Fibroblast of lung (primary cell): ENCODE results near the gene TGIF2. TPM values are rescaled to one million over a fixed set of nuclear protein-coding genes. Genes with fewer than 3 reads are reported as not detected.

Experiments
- DNase-seq, 2 donors: peaks; one replicate each; pipeline versions ENCODE4 v3.0.0 to v3.0.0-alpha.2; 2010; ENCODE audit warnings: low read depth in 2 of 2
- H2AFZ ChIP-seq: 2 replicates; pipeline ENCODE4 v1.5.1; 2012; ENCODE audit warnings: low read length, control low read depth, inconsistent platforms
- H3K27ac ChIP-seq: 2 replicates; pipeline ENCODE4 v1.5.1; 2011; ENCODE audit warnings: low read length, control low read depth; ENCODE audit not compliant: insufficient read depth
- H3K27me3 ChIP-seq: 2 replicates; pipeline ENCODE4 v1.5.1; 2011; ENCODE audit warnings: mild to moderate bottlenecking, low read length; ENCODE audit not compliant: control insufficient read depth, insufficient read depth
- H3K36me3 ChIP-seq: 2 replicates; pipeline ENCODE4 v1.5.1; 2011; ENCODE audit warnings: low read length; ENCODE audit not compliant: control insufficient read depth, insufficient read depth
- H3K4me1 ChIP-seq: 2 replicates; pipeline ENCODE4 v1.5.1; 2011; ENCODE audit warnings: low read length; ENCODE audit not compliant: control insufficient read depth, insufficient read depth; ENCODE audit errors: extremely low read depth
- H3K4me2 ChIP-seq: 2 replicates; pipeline ENCODE4 v1.5.1; 2011; ENCODE audit warnings: low read length, control low read depth; ENCODE audit not compliant: insufficient read depth; ENCODE audit errors: extremely low read depth
- H3K4me3 ChIP-seq, 4 experiments: fragments of 200-600 bp in 1 of 4; sonication (generic) in 1 of 4; replicated peaks in 1 of 4; 2 replicates each; pipeline ENCODE4 v1.5.1; 2011 to 2016; ENCODE audit warnings: low read length in 4 of 4, low read depth in 3 of 4, mild to moderate bottlenecking in 3 of 4, control low read depth in 2 of 4, inconsistent platforms in 1 of 4, mixed read lengths in 1 of 4; ENCODE audit not compliant: insufficient read depth in 1 of 4; ENCODE audit errors: control extremely low read depth in 1 of 4
- H3K79me2 ChIP-seq: 2 replicates; pipeline ENCODE4 v1.5.1; 2012; ENCODE audit warnings: mild to moderate bottlenecking, low read length, inconsistent platforms; ENCODE audit not compliant: control insufficient read depth, insufficient read depth
- H3K9ac ChIP-seq: 2 replicates; pipeline ENCODE4 v1.5.1; 2011; ENCODE audit warnings: mild to moderate bottlenecking, low read length, control low read depth; ENCODE audit not compliant: insufficient read depth
- H3K9me3 ChIP-seq: 2 replicates; pipeline ENCODE4 v1.5.1; 2012; ENCODE audit warnings: low read depth, low read length; ENCODE audit not compliant: control insufficient read depth, insufficient read depth
- H4K20me1 ChIP-seq: 2 replicates; pipeline ENCODE4 v1.5.1; 2011; ENCODE audit warnings: low read length; ENCODE audit not compliant: control insufficient read depth, insufficient read depth; ENCODE audit errors: extremely low read depth
- EZH2 ChIP-seq: IDR thresholded peaks from 2 replicates; pipeline ENCODE4 v1.5.1; 2012; ENCODE audit warnings: low read length, control low read depth, mild to moderate bottlenecking; ENCODE audit errors: missing control alignments
- polyA plus RNA-seq, 2 donors: library from polyadenylated mRNA; depleted of rRNA in 1 of 2; stranded (reverse) in 1 of 2; unstranded in 1 of 2; fragments of >200 nt; gene quantifications; 2 replicates each; pipeline ENCODE4 v1.2.1, GENCODE V29; 2011 to 2012; ENCODE audit warnings: missing spikeins in 1 of 2
- total RNA-seq: library from RNA; depleted of rRNA; stranded (reverse); fragments of >200 nt; gene quantifications from 2 replicates; pipeline ENCODE4 v1.2.1, GENCODE V29; 2014
- TF ChIP-seq, protein P1 (sequence below), 2 donors: IDR thresholded peaks in 1 of 2; conservative IDR thresholded peaks in 1 of 2; 1 replicate in 1 of 2; 2 replicates in 1 of 2; pipeline ENCODE4 v1.5.1; 2011 to 2012; ENCODE audit warnings: low read length in 2 of 2, control low read depth in 1 of 2, inconsistent platforms in 1 of 2, low read depth in 1 of 2, mild to moderate bottlenecking in 1 of 2

TGIF2 gene
- total and polyA plus RNA-seq, 2 donors (not counting 1 experiment from before 2014, with no cell fraction given), result 3.8 to 9.9 TPM

DNA sequence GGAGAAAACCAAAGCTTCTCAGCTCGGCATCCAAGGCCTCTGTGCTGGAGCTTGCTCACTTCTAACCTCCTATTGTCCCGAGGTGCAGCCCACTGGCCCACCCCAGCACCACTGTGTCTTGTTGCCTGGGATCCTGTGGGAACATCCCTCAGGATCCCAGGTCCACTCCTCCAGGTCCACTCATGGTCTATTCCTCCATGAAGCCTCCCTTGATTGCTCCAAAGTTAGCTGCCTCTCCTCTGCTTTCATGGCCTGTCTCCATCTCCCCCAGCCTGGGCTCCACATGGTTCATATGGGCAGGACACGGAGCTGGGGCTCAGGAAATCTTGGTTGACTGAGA lies 58.7 kb downstream of the TGIF2 start:
- H3K79me2 ChIP-seq, result no peaks in the 10 kb centered on the region
- no peak overlapping the region for H3K9ac ChIP-seq
- no peaks in the 10 kb centered on the region for H3K9me3 ChIP-seq
- TF ChIP-seq EZH2, result no peak
- TF ChIP-seq, protein P1, sequence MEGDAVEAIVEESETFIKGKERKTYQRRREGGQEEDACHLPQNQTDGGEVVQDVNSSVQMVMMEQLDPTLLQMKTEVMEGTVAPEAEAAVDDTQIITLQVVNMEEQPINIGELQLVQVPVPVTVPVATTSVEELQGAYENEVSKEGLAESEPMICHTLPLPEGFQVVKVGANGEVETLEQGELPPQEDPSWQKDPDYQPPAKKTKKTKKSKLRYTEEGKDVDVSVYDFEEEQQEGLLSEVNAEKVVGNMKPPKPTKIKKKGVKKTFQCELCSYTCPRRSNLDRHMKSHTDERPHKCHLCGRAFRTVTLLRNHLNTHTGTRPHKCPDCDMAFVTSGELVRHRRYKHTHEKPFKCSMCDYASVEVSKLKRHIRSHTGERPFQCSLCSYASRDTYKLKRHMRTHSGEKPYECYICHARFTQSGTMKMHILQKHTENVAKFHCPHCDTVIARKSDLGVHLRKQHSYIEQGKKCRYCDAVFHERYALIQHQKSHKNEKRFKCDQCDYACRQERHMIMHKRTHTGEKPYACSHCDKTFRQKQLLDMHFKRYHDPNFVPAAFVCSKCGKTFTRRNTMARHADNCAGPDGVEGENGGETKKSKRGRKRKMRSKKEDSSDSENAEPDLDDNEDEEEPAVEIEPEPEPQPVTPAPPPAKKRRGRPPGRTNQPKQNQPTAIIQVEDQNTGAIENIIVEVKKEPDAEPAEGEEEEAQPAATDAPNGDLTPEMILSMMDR (conservative IDR thresholded peaks at IDR 0.05 in 1 of 2, IDR thresholded peaks at IDR 0.05 in 1 of 2; ENCODE audit: low read depth in 1 of 2, low read length in 2 of 2), result no peak
- no peak overlapping the region for H3K4me2 ChIP-seq
- H3K27me3 ChIP-seq, result no peaks in the 10 kb centered on the region
- H2AFZ ChIP-seq, result no peak overlapping the region
- H3K36me3 ChIP-seq, result no peaks in the 10 kb centered on the region
- H4K20me1 ChIP-seq, result no peaks in the 10 kb centered on the region
- no peaks in the 10 kb centered on the region for H3K4me1 ChIP-seq
- H3K27ac ChIP-seq, result no peak overlapping the region
- no peak overlapping the region for H3K4me3 ChIP-seq
- no peak for DNase-seq

DNA sequence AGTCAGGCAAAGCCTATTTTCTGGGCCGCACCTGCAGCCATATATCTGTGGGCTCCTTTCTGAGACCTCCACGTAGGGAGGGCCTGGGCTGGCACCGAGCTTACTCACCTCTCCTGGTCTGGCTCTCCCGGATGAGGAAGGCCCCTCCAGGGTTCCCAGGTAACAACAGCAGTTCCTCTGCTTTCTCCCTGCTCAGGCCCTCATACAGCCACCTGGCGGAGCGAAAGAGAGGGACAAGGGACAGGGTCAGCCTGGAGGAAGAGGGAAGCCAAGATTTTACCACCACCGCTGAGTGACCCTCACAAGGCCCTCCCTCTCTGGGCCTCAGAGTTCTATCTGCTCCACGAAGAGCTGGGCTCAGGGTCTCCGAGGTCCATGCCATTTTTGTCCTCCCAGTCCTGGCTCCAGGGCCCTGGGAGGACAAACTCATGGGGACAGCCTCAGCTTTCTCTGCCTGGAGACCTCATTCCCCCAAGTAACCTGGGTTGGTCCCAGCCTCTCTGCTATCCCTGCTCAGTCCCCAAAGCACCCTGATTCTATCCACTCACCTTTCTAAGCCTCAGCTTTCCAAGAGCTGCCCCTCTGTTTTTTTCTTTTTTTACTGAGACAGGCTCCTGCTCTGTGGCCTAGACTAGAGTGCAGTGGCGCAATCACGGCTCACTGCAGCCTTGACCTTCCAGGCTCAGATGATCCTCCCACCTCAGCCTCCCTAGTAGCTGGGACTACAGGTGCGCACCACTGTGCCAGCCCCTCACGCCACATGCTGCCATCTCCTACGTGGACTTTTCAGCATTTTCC lies 59.3 kb downstream of the TGIF2 start:
- H3K27ac ChIP-seq, result no peak overlapping the region
- no peaks in the 10 kb centered on the region for H3K79me2 ChIP-seq
- TF ChIP-seq, protein P1 (conservative IDR thresholded peaks at IDR 0.05 in 1 of 2, IDR thresholded peaks at IDR 0.05 in 1 of 2; ENCODE audit: low read depth in 1 of 2, low read length in 2 of 2), result no peak
- TF ChIP-seq EZH2, result no peak
- H3K27me3 ChIP-seq, result no peaks in the 10 kb centered on the region
- no peaks in the 10 kb centered on the region for H4K20me1 ChIP-seq
- no peak overlapping the region for H2AFZ ChIP-seq
- H3K36me3 ChIP-seq, result no peaks in the 10 kb centered on the region
- no peaks in the 10 kb centered on the region for H3K4me1 ChIP-seq
- no peak for DNase-seq
- no peaks in the 10 kb centered on the region for H3K9me3 ChIP-seq
- H3K4me2 ChIP-seq, result no peak overlapping the region
- no peak overlapping the region for H3K9ac ChIP-seq
- no peak overlapping the region for H3K4me3 ChIP-seq

DNA sequence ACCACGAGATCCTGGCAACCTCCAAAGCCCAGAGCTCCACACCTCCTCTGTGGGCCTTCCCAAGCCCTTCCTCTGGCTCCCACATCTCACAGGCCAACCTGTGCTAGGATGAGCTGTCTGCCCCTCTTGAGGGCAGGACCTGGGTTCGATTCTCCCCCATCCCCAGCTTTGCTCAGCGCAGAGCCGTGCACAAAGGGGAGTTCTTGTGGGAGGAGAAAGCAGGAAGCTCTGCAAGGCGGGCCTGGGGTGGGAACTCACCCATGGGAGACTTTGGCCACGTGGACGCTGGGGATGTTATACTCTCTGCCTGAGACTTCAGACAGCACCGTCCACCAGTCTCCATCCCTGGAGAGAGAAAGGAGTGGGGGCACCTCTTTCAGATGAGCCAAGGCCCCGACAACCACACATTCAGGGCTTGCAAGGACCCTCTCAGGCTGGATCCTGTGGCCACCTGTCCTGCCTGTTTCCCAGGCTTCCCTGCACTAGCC lies 59.9 kb downstream of the TGIF2 start:
- no peaks in the 10 kb centered on the region for H4K20me1 ChIP-seq
- H3K4me1 ChIP-seq, result no peaks in the 10 kb centered on the region
- H2AFZ ChIP-seq, result no peak overlapping the region
- H3K79me2 ChIP-seq, result no peaks in the 10 kb centered on the region
- no peaks in the 10 kb centered on the region for H3K36me3 ChIP-seq
- H3K27me3 ChIP-seq, result no peaks in the 10 kb centered on the region
- no peaks in the 10 kb centered on the region for H3K9me3 ChIP-seq
- no peak overlapping the region for H3K27ac ChIP-seq
- no peak for TF ChIP-seq EZH2
- TF ChIP-seq, protein P1 (conservative IDR thresholded peaks at IDR 0.05 in 1 of 2, IDR thresholded peaks at IDR 0.05 in 1 of 2; ENCODE audit: low read depth in 1 of 2, low read length in 2 of 2), result no peak
- no peak overlapping the region for H3K9ac ChIP-seq
- H3K4me3 ChIP-seq, result no peak overlapping the region
- H3K4me2 ChIP-seq, result no peak overlapping the region
- no peak for DNase-seq
